NCI-H1105 treated with DMSO at 0.1 percent for 48 hours (cell line): ENCODE measurements around the gene GPR21.

Source experiments
- DNase-seq: peaks from one replicate; lab custom pipeline; 2025; lab: John Stamatoyannopoulos, UW

Gene GPR21

DNA sequence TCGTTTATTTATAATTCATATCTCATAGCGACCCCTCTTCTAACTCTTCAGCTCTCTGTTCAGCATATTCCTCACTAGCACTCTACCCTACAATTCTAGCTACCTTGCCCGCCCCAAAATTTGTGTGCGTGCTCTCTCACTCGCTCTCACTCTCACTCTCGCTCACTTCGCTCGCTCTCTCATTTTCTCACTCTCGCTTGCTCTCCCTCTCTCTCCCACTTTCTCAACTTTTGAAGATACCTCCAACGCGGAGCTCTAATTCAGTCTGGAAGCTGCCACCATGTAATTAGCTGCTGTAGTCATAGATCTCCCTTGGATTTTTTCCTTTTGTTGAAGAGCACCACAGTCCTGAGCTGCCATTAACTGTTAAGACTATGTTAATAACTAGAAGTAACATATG, 30.4 kb downstream of the GPR21 start:
- no peak for DNase-seq

DNA sequence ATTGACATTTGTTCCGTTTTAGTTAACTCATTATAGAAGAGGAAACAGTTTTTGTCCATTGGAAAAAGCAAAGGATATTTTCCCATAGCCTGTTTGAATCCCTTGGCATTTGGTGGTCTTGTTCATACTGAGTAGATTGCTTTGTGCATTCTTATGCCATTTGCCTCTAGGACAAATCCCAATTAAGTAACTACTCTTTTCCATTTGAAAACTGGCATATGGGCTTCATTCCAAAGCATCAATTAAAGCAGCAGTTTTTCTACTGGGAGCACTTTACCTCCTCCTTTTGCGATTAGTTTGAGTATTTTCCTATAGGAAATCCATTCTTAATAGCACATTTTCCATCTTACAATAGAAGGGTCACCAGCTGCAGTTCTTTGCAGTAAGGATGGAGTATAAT, 31.2 kb downstream of the GPR21 start:
- no peak for DNase-seq

DNA sequence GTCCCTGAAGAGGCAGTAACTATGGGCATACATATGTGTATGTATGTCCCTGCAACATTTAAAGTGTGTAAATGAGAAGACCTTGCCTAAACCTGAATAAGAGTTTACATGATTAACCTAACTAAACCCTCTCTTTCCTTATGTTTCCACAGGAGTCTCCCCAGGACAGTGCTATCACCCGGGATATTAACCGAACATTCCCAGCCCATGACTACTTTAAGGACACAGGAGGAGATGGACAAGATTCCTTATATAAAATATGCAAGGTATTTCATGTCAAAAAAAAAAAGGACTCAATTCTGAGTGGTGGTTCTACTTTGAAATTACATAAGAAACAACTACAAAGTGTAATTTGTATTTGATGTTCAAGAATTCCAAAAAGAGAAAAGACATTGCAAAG, 31.7 kb downstream of the GPR21 start:
- no peak for DNase-seq

DNA sequence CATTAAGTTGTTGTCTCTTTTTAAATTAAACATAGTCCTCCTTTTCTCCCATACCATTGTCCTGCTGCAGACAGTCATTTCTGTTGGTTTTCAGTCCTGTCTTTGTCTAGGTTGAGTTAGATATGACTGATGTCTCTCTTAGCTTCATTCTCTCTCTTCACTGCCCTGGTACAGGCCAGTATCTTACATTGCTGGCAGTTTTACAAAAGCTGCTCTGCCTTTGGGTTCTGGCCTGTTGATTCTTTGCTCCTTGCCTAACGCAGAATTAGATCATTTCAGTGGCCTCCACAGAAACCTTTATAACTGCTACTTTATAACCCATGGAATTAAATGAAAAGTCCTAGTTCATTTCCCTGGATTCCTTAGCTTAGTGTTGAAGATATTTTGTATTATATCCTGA, 33.7 kb downstream of the GPR21 start:
- no peak for DNase-seq

DNA sequence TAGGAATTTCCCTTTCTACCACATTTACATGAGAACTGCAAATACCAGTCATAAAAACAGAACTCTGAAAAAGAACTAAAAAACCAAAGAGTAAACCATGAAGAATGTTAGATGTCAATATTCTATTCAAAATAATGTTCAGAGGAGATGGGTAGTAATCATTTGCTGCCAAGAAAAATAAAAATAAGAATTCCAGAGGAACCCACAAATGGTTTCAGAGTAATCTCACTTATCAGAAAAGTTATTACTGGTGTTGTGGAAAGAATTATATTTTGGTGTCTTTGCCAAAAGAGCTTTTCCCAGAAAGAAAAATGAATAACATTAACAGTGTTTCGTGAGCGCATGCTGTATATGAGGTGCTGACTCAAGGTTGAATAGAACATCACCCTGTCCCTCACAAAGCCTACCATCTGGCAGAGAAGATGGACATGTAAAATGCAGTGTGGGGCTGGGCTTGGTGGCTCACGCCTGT, 35.6 kb downstream of the GPR21 start:
- no peak for DNase-seq

DNA sequence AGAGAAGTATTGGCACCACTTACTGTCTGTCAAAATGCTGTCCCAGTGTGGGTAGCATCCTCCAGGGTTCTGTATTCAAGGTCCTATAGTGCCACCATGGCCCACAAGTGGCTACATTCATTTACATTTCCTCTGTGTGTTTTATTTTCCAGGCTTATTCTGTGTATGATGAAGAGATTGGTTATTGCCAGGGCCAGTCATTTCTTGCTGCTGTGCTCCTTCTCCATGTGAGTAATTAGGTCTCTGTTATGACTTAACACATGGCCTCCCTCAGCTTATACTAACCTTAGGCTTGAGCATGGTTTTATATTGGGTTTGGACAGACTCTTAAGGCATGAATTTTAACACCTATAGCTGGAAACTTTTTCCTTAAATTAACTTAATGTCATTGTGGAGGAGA, 36.7 kb downstream of the GPR21 start:
- DNase-seq: no peak

DNA sequence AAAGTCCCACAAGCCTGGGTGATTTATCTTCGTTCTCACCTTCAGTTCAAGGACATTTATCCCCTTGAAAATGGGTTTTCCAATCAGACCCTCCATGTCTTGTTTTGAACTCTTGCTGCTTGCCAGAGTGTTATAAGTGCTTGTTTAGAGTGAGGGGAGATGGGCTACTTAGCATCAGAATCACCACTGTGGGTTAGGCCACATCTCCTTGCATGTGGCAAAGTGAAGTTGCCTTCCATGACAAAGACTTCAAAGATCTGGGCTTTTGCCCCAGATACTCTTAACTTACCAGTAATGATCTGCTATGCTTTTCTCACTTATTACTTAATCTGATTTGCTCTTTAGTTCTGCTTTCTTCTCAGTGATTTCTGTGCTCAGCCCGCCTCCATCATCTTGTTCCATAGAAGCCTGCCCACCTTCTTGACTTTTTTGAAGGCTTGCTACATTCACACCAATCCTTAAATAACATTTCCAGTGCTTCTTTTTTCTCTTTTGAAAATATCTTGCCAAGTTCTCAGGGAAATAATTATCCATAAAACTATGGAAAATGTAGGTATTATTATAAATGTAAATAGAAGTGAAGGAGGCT, 39.0 kb downstream of the GPR21 start:
- DNase-seq: no peak

DNA sequence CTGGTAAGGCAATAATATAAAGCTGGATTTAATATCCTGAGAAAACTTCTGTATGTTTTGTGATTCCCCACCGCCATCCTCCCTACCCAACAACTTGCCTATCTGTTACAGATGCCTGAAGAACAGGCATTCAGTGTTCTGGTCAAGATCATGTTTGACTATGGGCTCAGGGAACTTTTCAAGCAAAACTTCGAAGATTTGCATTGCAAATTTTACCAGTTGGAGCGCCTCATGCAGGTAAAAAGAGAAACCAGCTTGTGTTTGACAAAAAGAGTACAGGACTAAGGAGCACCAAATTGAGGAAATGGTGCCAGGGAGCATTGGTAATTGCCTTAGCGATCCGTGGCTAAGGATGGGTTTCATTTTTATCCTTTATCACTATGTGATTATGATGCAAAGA, 40.0 kb downstream of the GPR21 start:
- no peak for DNase-seq

DNA sequence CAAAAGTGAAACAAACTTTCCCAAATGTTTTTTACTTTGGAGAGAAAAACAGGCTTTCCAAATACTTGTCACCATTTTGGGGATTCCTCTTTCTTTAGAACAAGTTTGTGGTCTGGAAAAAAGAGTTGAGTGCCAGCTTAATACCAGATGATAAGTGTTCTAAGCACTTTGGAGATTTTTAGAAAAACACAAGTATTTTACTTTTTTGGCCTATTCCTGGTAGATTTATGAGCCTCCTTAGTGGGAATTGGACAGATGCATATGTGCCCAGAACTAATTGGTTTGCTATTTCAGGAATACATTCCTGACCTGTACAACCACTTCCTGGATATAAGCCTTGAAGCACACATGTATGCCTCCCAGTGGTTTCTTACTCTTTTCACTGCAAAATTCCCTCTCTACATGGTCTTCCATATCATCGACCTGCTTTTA, 40.5 kb downstream of the GPR21 start:
- DNase-seq: no peak

DNA sequence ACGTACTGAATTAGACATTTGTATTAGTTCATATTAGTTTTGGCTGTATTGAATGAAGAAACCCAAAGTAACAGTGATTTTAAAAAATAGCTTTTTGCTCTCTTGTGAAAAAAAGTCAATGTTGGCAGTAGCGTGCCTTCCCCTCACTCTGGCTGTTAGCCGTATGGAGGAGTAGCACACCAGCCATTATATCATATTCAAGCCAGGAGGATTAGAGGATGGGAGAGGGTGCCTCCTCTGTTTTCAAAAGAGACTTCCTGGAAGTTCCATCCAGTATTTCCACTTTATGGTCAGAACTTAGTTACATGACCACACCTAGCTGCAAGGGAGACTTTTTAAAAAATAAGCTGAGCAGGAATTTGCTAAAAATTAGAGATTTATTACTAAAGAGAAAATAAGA, 41.2 kb downstream of the GPR21 start:
- DNase-seq: no peak

DNA sequence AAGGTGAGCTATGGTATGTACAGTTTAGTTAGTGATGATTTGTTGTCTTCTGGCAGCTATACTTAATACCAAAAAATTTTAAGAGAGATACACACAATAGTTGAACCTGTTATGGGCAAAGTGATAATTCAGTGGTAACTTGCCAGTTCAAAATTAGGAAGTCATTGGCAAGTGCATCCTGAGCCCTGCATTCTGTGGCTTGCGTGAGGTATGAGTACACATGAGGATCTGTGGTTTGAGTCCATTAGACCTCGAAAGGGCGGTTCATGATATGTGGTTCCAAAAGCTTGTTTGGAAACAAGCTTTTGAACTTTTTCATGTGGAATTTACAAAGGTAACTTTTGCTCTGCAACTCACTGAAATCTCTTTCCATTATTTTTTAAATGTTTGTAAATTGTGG, 47.0 kb downstream of the GPR21 start:
- no peak for DNase-seq

DNA sequence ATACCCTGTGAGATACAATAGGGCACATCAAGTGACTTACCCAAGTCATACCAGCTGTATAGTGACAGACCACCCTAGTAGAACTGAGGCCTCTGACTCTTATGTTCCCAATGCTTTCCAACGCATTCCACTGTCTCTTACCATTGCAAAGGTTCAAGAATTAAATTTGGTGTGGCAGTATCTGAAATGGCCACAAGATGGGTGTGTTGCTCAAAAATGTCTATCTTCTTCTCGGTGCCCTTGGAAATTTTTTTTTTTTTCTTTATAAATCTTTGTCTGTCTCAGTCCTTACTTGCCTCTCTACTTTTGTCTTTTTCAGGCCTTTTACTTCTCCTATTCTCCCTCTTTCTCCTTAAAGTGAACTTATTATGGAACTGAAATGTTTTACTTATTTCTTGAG, 48.4 kb downstream of the GPR21 start:
- peak; percentile 20 for DNase-seq

DNA sequence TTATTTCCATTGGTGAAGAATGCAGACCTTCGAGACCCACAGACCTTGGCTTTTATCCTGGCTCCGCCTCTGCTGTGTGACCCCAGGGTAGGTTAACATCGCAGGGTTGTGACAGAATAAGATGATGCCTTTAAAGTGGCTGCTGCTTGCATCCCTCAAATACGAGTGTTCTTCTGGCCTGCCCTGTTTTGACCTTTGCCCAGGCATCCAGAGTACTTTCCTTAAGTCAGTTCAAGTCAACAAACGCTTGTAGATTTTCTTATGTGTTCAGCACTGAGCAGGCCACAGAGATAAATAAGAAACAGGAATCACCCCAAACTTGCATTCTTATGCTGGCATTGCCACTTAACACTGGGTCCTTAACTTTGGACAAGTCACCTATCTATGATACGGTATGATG, 50.2 kb downstream of the GPR21 start:
- DNase-seq: no peak

DNA sequence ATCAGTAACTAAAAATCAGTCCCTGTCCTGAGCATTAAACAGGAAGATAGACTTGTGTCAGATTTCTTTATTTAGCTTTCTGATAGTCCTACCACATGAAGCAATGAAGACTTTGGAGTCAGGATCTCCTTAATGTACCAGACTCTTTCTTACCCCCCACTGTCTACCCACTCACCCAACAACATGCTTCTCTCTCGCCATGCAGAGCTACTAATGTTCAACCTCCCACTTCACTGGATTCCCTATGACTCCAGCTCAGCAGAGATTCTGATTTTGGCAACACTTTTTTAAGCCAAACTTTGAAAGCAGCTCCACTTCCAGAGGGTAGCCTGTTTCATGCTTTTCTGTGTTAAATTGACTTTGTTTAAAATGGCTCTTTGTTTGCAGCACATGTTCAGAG, 50.8 kb downstream of the GPR21 start:
- DNase-seq: no peak
